Panc1 (cell line): ENCODE data around the gene TRANK1. TPM values are rescaled to one million over a fixed set of nuclear protein-coding genes. Genes with fewer than 3 reads are reported as not detected.

Experiments
- ATAC-seq: fragments of 200-7000 bp; cut with Tn5 transposase; 2 replicates; pipeline ENCODE4 v1.9.1; 2020; ENCODE audit warnings: mild to moderate bottlenecking, moderate library complexity
- BruUV-seq: library from RNA; stranded (reverse); fragments of 400-500 nt; replicated peaks from 2 replicates; lab custom pipeline; 2021; lab: Mats Ljungman, UMichigan
- CTCF ChIA-PET: fragments of 300-600 bp; sonication (Branson Sonifier 250); formaldehyde crosslinking; loops from one replicate; lab custom pipeline; 2022; ENCODE audit warnings: antibody characterized with exemption; lab: Charles Lee
- POLR2A ChIA-PET: fragments of 300-600 bp; sonication (Branson Sonifier 250); formaldehyde crosslinking; loops from one replicate; lab custom pipeline; 2022; ENCODE audit warnings: antibody characterized with exemption; lab: Charles Lee
- DNase-seq: peaks from one replicate; pipeline ENCODE4 v3.0.0-alpha.2; 2010; ENCODE audit warnings: low read depth, low spot score
- H3K27ac ChIP-seq: 2 replicates; pipeline ENCODE4 v1.5.1; 2011; ENCODE audit warnings: mild to moderate bottlenecking, low read length, inconsistent platforms
- H3K27me3 ChIP-seq: fragments of 200-500 bp; sonication (Bioruptor generic); 2 replicates; pipeline ENCODE4 v1.6.0; 2014; ENCODE audit warnings: low read length, inconsistent platforms; ENCODE audit not compliant: control insufficient read depth, insufficient read depth
- H3K36me3 ChIP-seq: fragments of 200-500 bp; sonication (Bioruptor generic); 2 replicates; pipeline ENCODE4 v1.5.1; 2014; ENCODE audit warnings: inconsistent platforms, mild to moderate bottlenecking, low read length, moderate library complexity; ENCODE audit not compliant: control insufficient read depth, insufficient read depth
- H3K4me1 ChIP-seq: 2 replicates; pipeline ENCODE4 v1.5.1; 2011; ENCODE audit warnings: inconsistent platforms, mild to moderate bottlenecking, low read length, moderate library complexity; ENCODE audit not compliant: control insufficient read depth, insufficient read depth
- H3K4me3 ChIP-seq, 2 experiments: 2 replicates each; pipeline ENCODE4 v1.5.1; 2011 to 2012; ENCODE audit warnings: low read depth in 2 of 2, low read length in 2 of 2, mild to moderate bottlenecking in 2 of 2, inconsistent platforms in 1 of 2, moderate library complexity in 1 of 2
- H3K9me3 ChIP-seq: fragments of 200-500 bp; sonication (Bioruptor generic); 2 replicates; pipeline ENCODE4 v1.5.1; 2014; ENCODE audit warnings: low read depth, mild to moderate bottlenecking, inconsistent platforms, low read length, moderate library complexity; ENCODE audit not compliant: control insufficient read depth, insufficient read depth
- POLR2AphosphoS5 ChIP-seq: IDR thresholded peaks from 2 replicates; pipeline ENCODE4 v1.6.1; 2012; ENCODE audit warnings: mild to moderate bottlenecking, low read depth, low read length, moderate library complexity
- SIN3A ChIP-seq: IDR thresholded peaks from 2 replicates; pipeline ENCODE4 v1.6.1; 2012; ENCODE audit warnings: low read depth, mild to moderate bottlenecking, low read length, moderate library complexity, borderline replicate concordance; ENCODE audit not compliant: insufficient read depth
- TCF7L2 ChIP-seq: IDR thresholded peaks from 2 replicates; pipeline ENCODE4 v1.6.1; 2011; ENCODE audit warnings: mild to moderate bottlenecking, low read depth, low read length, inconsistent platforms
- in situ Hi-C: cut with HindIII; loops from 2 replicates; pipeline ENCODE4 v1.10.0; 2016; ENCODE audit warnings: low sequenced_read_pairs, low pct_unique_long_range_greater_than_20kb
- intact Hi-C: fragments of 100-400 bp; cut with micrococcal nuclease; formaldehyde crosslinking; loops from one replicate; pipeline ENCODE4 v1.10.0; 2022; ENCODE audit not compliant: unreplicated experiment
- total RNA-seq: library from RNA; stranded (reverse); gene quantifications from one replicate; pipeline ENCODE4 v1.2.1, GENCODE V29; 2021; ENCODE audit not compliant: unreplicated experiment
- TF ChIP-seq, protein P1 (sequence below): fragments of 450-650 bp; IDR thresholded peaks from 2 replicates; pipeline ENCODE4 v1.5.1; 2017; ENCODE audit warnings: mild to moderate bottlenecking
- TF ChIP-seq, protein P2 (sequence below), 2 experiments: IDR thresholded peaks; 2 replicates each; pipeline ENCODE4 v1.6.1; 2011 to 2012; ENCODE audit warnings: low read depth in 2 of 2, control low read depth in 1 of 2, low read length in 1 of 2, mild to moderate bottlenecking in 1 of 2, moderate library complexity in 1 of 2; ENCODE audit not compliant: insufficient read depth in 1 of 2

The TRANK1 gene
- total RNA-seq, 1 experiment from 2014 or later: 3.2 TPM

- Histone ChIP-seq H3K4me3 (no peak overlapping the region), H3K4me1 (no peaks in the 10 kb centered on the region), H3K27ac (no peak overlapping the region), H3K36me3 (no peaks in the 10 kb centered on the region), H3K9me3 (no peaks in the 10 kb centered on the region), H3K27me3 (no peaks in the 10 kb centered on the region)
- no TSS peak for BruUV-seq
- POLR2A ChIA-PET: no interaction called here
- intact Hi-C loops (no loop called here), in situ Hi-C loops (no loop called here)
- CTCF ChIA-PET: no interaction called here
- TF ChIP-seq, protein P1, sequence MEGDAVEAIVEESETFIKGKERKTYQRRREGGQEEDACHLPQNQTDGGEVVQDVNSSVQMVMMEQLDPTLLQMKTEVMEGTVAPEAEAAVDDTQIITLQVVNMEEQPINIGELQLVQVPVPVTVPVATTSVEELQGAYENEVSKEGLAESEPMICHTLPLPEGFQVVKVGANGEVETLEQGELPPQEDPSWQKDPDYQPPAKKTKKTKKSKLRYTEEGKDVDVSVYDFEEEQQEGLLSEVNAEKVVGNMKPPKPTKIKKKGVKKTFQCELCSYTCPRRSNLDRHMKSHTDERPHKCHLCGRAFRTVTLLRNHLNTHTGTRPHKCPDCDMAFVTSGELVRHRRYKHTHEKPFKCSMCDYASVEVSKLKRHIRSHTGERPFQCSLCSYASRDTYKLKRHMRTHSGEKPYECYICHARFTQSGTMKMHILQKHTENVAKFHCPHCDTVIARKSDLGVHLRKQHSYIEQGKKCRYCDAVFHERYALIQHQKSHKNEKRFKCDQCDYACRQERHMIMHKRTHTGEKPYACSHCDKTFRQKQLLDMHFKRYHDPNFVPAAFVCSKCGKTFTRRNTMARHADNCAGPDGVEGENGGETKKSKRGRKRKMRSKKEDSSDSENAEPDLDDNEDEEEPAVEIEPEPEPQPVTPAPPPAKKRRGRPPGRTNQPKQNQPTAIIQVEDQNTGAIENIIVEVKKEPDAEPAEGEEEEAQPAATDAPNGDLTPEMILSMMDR: no peak
- TF ChIP-seq, protein P2, sequence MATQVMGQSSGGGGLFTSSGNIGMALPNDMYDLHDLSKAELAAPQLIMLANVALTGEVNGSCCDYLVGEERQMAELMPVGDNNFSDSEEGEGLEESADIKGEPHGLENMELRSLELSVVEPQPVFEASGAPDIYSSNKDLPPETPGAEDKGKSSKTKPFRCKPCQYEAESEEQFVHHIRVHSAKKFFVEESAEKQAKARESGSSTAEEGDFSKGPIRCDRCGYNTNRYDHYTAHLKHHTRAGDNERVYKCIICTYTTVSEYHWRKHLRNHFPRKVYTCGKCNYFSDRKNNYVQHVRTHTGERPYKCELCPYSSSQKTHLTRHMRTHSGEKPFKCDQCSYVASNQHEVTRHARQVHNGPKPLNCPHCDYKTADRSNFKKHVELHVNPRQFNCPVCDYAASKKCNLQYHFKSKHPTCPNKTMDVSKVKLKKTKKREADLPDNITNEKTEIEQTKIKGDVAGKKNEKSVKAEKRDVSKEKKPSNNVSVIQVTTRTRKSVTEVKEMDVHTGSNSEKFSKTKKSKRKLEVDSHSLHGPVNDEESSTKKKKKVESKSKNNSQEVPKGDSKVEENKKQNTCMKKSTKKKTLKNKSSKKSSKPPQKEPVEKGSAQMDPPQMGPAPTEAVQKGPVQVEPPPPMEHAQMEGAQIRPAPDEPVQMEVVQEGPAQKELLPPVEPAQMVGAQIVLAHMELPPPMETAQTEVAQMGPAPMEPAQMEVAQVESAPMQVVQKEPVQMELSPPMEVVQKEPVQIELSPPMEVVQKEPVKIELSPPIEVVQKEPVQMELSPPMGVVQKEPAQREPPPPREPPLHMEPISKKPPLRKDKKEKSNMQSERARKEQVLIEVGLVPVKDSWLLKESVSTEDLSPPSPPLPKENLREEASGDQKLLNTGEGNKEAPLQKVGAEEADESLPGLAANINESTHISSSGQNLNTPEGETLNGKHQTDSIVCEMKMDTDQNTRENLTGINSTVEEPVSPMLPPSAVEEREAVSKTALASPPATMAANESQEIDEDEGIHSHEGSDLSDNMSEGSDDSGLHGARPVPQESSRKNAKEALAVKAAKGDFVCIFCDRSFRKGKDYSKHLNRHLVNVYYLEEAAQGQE (IDR thresholded peaks at IDR 0.05; ENCODE audit: insufficient read depth in 1 of 2, low read depth in 2 of 2, low read length in 1 of 2): no peak
- TF ChIP-seq POLR2AphosphoS5 (no peak), TCF7L2 (no peak), SIN3A (no peak)
- ATAC-seq (no peak), DNase-seq (no peak)
These were observed 102.6 kb downstream of the TRANK1 start for GRCh38 chr3:36842275-36842674.

DNA sequence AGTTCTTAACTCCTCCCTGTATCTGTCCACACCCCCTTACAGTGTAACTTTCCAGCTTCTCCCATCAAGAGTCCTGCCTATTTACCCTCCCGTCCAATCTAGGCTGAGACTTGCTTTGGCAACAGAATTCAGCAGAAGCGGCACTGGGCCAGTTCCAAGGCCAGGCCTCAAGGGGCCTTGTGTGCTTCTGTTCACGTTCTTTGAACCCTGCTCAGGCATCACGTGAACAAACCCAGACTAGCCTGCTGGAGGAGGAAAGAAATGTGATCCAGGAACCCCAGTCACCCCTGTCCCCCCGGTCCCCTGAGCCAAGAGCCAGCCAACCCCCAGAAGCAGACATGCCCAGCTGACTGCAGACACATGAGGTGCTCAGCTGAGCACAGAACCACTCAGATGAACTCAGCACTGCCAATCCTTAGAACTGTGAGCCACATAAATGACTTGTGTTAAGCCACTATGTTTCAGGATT is 104.4 kb downstream of the TRANK1 start:
- ChIA-PET POLR2A (no interaction called here), CTCF (no interaction called here)
- in situ Hi-C loops (no loop called here), intact Hi-C loops (no loop called here)
- DNase-seq: no peak
- Histone ChIP-seq H3K9me3 (no peaks in the 10 kb centered on the region), H3K27ac (no peak overlapping the region), H3K36me3 (no peaks in the 10 kb centered on the region), H3K4me3 (no peak overlapping the region), H3K4me1 (no peaks in the 10 kb centered on the region), H3K27me3 (no peaks in the 10 kb centered on the region)
- TF ChIP-seq TCF7L2: no peak
- TF ChIP-seq, protein P2 (IDR thresholded peaks at IDR 0.05; ENCODE audit: insufficient read depth in 1 of 2, low read depth in 2 of 2, low read length in 1 of 2): no peak
- TF ChIP-seq, protein P1: no peak
- BruUV-seq: no TSS peak
- no peak for ATAC-seq
